Activated naive CD4-positive, alpha-beta T cell treated with anti-CD3 and anti-CD28 coated beads for 36 hours (primary cell): ENCODE data around the gene CYB5R2. TPM values are rescaled to one million over a fixed set of nuclear protein-coding genes. Genes with fewer than 3 reads are reported as not detected.

ENCODE experiments used
- CTCF ChIA-PET: fragments of 350-600 bp; sonication (Branson Sonifier 250); formaldehyde crosslinking; loops from one replicate; lab custom pipeline; 2021; ENCODE audit warnings: antibody characterized with exemption; lab: Charles Lee
- DNase-seq: peaks from one replicate; pipeline ENCODE4 v3.0.0-alpha.2; 2020
- H3K27ac Mint-ChIP-seq: one replicate; pipeline ENCODE4 v1.8.0; 2021; ENCODE audit warnings: mild to moderate bottlenecking, mixed read lengths
- H3K27me3 Mint-ChIP-seq: one replicate; pipeline ENCODE4 v1.8.0; 2021; ENCODE audit warnings: low read depth, mixed read lengths
- H3K36me3 Mint-ChIP-seq: one replicate; pipeline ENCODE4 v1.8.0; 2021; ENCODE audit warnings: low read depth, mixed read lengths
- H3K4me1 Mint-ChIP-seq: one replicate; pipeline ENCODE4 v1.8.0; 2021; ENCODE audit warnings: low read depth, mixed read lengths
- H3K4me3 Mint-ChIP-seq: one replicate; pipeline ENCODE4 v1.8.0; 2021; ENCODE audit warnings: mild to moderate bottlenecking, moderate library complexity, mixed read lengths
- H3K9me3 Mint-ChIP-seq: one replicate; pipeline ENCODE4 v1.8.0; 2021; ENCODE audit warnings: mixed read lengths
- intact Hi-C: fragments of 100-400 bp; cut with micrococcal nuclease; formaldehyde crosslinking; loops from one replicate; pipeline ENCODE4 v1.15.1; 2023
- total RNA-seq, 2 experiments: library from RNA; stranded (reverse); gene quantifications; one replicate each; pipeline ENCODE4 v1.2.3, GENCODE V29; 2021

The CYB5R2 gene
- total RNA-seq, 2 experiments from 2014 or later = 5.5 to 8.2 TPM

DNA sequence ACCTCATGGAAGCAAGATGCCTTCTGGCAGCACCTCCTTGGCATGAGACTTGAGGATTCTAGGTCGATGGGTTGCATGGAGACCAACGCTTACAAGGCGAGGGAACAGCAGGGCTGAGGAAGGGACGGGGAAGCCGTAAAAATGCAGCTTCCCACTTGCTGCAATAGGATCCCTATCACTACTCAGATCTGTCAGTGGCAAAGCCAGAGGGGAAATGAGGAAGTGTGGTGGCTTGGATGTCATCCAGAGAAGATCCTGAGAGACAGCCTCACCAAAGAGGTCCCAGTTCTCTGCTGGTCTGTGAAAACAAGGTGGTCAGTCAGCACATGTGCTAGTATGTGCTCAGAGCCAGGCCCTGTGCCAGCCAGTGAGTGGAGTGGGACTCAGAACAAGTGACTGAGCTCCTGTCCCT, 22.2 kb downstream of the CYB5R2 start:
- H3K27ac Mint-ChIP-seq = no peak overlapping the region
- no peak overlapping the region for H3K4me3 Mint-ChIP-seq
- H3K27me3 Mint-ChIP-seq = no peaks in the 10 kb centered on the region
- no peaks in the 10 kb centered on the region for H3K9me3 Mint-ChIP-seq
- DNase-seq = no peak
- CTCF ChIA-PET = interaction anchor here (0.7 kb wide), 1 partner anchor 626 kb away, joined by 3 read pairs; no protein-coding TSS in a partner anchor
- H3K36me3 Mint-ChIP-seq = peaks cover 23% of the 10 kb centered on the region
- intact Hi-C loops = no loop called here
- H3K4me1 Mint-ChIP-seq = no peaks in the 10 kb centered on the region

DNA sequence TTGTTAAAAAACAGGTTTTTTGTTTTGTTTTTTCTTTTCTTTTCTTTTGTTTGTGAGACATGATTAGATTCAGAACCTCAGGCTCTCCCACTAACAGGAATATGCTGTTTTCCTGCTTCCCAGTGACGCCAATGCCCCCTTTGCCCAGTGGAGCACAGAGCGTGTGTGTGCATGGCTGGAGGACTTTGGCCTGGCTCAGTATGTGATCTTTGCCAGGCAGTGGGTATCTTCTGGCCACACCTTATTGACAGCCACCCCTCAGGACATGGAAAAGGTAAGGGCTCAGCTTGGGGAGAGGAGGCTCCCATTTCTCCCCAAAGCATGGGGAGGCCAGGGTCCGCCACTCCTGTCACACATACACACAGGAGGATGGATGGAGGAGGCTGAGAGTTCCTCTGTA, 25.0 kb downstream of the CYB5R2 start:
- CTCF ChIA-PET = interaction anchor here (0.7 to 1.0 kb wide), 2 partner anchors 47 to 136 kb away, joined by 3 read pairs; no protein-coding TSS in a partner anchor
- no peaks in the 10 kb centered on the region for H3K9me3 Mint-ChIP-seq
- DNase-seq = no peak
- H3K27ac Mint-ChIP-seq = no peak overlapping the region
- H3K36me3 Mint-ChIP-seq = peaks cover 22% of the 10 kb centered on the region
- no peak overlapping the region for H3K4me3 Mint-ChIP-seq
- H3K4me1 Mint-ChIP-seq = no peaks in the 10 kb centered on the region
- intact Hi-C loops = no loop called here
- no peaks in the 10 kb centered on the region for H3K27me3 Mint-ChIP-seq

DNA sequence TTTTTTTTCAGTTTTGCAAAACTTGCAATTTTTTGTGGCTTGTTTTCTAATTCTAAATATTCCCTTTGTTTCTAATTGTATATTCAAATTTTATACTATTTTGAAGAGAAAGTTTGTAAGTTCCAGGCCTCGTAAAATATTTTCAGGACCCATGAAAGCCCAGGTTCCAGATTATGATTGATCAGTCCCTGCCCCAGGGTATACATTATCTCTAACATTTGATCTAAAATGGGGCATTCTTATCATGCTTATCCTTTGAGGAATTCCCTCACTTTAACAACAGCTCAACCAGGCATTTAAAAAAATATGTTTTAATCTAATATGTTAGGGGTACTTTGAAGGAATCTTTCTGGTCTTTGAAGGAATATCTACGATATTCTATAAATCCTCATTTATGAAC, 26.4 kb downstream of the CYB5R2 start:
- H3K4me3 Mint-ChIP-seq = no peak overlapping the region
- CTCF ChIA-PET = no interaction called here
- intact Hi-C loops = no loop called here
- no peaks in the 10 kb centered on the region for H3K27me3 Mint-ChIP-seq
- DNase-seq = no peak
- no peaks in the 10 kb centered on the region for H3K9me3 Mint-ChIP-seq
- no peak overlapping the region for H3K27ac Mint-ChIP-seq
- H3K4me1 Mint-ChIP-seq = no peaks in the 10 kb centered on the region
- peaks cover 15% of the 10 kb centered on the region for H3K36me3 Mint-ChIP-seq

DNA sequence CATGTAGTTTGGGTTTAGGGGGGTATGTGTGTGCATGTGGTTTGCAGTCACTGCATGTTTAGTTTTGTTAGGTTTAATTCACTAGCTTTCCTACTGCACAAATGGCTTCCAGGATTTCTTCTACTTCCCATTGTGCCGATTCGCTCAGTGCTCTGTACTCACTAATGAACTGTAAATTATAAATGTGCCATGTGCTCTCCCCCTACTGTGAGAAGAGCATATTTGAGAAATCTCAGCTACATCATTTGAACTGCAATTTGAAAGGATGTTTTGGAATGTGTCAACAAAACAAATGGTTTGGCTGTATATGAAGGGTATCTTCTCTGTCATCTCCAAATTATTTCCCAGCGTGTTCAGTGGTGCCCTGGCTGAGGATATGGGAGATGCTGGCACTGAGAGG, 28.1 kb downstream of the CYB5R2 start:
- Mint-ChIP-seq H3K4me1 (no peaks in the 10 kb centered on the region), H3K9me3 (no peaks in the 10 kb centered on the region), H3K27me3 (no peaks in the 10 kb centered on the region), H3K36me3 (peaks cover 14% of the 10 kb centered on the region), H3K4me3 (no peak overlapping the region), H3K27ac (no peak overlapping the region)
- intact Hi-C loops = no loop called here
- CTCF ChIA-PET = interaction anchor here (0.7 kb wide), 1 partner anchor 12 kb away, joined by 3 read pairs; no protein-coding TSS in a partner anchor
- no peak for DNase-seq

DNA sequence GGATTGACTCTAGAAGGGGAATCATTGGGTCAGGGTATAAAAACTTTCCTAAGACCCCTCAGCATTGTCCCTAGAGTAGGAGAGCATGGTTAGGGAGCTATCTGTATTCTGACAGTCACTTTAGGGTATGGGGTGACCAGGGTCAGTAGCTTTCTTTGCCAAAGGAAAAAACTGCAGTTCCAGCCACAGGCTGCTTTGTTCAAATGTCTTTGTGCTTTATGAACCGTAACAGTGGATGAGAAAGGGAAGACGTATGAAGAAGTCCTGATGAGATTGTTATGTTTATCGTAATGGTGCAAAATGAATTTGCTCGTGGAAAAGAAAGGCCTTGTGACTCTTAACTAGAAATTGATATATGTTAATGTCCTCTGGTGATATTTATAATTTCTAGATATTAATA, 30.0 kb downstream of the CYB5R2 start:
- Mint-ChIP-seq H3K27ac (no peak overlapping the region), H3K4me1 (no peaks in the 10 kb centered on the region), H3K4me3 (no peak overlapping the region), H3K9me3 (no peaks in the 10 kb centered on the region), H3K27me3 (no peaks in the 10 kb centered on the region), H3K36me3 (peaks cover 14% of the 10 kb centered on the region)
- intact Hi-C loops = no loop called here
- CTCF ChIA-PET = interaction anchor here (0.6 to 1.0 kb wide), 2 partner anchors 113 to 130 kb away, joined by 3 read pairs; partner anchors contain the start of gene PPFIBP2
- no peak for DNase-seq

DNA sequence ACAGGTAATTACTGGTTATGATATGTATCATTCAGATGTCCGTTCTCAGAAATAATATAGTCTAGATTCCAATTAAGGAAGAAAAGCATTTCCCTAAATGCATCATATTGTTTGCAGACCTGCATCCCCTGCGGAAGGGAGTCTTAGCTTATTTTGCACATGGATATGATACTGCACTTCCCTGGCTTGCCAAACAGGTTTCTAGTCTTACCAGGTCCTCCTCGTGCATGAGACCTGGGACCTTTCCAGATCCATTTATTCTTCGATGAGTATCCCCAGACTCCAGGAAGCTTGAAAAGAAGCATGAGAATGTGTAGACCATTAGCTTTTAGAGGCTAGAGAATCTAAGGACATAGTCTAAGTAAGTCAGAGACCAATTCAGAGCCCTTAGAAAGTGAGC, 30.6 kb downstream of the CYB5R2 start:
- H3K36me3 Mint-ChIP-seq = peaks cover 14% of the 10 kb centered on the region
- intact Hi-C loops = no loop called here
- DNase-seq = no peak
- H3K4me3 Mint-ChIP-seq = no peak overlapping the region
- CTCF ChIA-PET = interaction anchor here (1.0 kb wide), 1 partner anchor 130 kb away, joined by 3 read pairs; the partner anchor contains the start of gene PPFIBP2
- H3K27me3 Mint-ChIP-seq = no peaks in the 10 kb centered on the region
- no peaks in the 10 kb centered on the region for H3K9me3 Mint-ChIP-seq
- no peaks in the 10 kb centered on the region for H3K4me1 Mint-ChIP-seq
- H3K27ac Mint-ChIP-seq = no peak overlapping the region

DNA sequence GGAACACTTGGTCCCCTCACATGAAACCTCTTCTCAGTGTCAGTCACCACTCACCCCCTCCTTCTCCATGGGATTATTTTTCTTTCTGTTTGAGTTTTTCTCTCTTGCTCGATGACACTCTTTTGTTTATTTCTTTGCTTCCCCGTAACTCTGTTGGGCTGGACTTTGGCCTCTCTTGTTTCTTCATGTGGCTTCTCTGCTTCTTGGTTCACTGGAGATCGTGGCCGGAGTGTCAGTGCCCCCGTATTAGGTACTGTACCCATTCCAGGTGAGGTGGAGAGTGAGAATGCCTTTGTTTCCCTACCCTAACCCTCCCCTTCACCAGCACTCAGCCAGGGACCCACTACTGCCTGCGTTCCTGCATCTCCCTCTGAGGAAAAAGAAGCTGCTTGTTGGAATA, 32.5 kb downstream of the CYB5R2 start:
- no peak overlapping the region for H3K4me3 Mint-ChIP-seq
- no peaks in the 10 kb centered on the region for H3K4me1 Mint-ChIP-seq
- H3K27ac Mint-ChIP-seq = no peak overlapping the region
- peaks cover 24% of the 10 kb centered on the region for H3K36me3 Mint-ChIP-seq
- CTCF ChIA-PET = no interaction called here
- no peak for DNase-seq
- H3K9me3 Mint-ChIP-seq = no peaks in the 10 kb centered on the region
- intact Hi-C loops = no loop called here
- no peaks in the 10 kb centered on the region for H3K27me3 Mint-ChIP-seq

DNA sequence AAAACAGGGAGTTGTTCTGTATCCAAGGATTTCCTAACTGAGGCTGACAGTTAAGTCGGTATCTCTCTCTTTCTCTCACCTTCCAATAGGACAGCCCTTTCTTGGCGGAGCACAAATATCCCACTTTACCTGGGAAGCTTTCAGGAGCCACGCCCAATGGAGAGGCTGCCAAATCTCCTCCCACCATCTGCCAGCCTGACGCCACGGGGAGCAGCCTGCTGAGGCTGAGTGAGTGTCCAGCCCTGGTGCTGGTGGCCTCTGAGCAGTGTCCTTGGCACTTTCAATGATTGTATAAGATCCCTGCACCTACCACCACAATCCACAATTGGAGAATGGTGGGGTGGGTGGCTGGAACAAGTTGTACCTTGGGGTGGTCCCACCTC, 33.7 kb downstream of the CYB5R2 start:
- Mint-ChIP-seq H3K4me3 (no peak overlapping the region), H3K27me3 (no peaks in the 10 kb centered on the region), H3K4me1 (no peaks in the 10 kb centered on the region), H3K36me3 (peaks cover 25% of the 10 kb centered on the region), H3K9me3 (no peaks in the 10 kb centered on the region), H3K27ac (no peak overlapping the region)
- DNase-seq = no peak
- CTCF ChIA-PET = no interaction called here
- intact Hi-C loops = no loop called here

DNA sequence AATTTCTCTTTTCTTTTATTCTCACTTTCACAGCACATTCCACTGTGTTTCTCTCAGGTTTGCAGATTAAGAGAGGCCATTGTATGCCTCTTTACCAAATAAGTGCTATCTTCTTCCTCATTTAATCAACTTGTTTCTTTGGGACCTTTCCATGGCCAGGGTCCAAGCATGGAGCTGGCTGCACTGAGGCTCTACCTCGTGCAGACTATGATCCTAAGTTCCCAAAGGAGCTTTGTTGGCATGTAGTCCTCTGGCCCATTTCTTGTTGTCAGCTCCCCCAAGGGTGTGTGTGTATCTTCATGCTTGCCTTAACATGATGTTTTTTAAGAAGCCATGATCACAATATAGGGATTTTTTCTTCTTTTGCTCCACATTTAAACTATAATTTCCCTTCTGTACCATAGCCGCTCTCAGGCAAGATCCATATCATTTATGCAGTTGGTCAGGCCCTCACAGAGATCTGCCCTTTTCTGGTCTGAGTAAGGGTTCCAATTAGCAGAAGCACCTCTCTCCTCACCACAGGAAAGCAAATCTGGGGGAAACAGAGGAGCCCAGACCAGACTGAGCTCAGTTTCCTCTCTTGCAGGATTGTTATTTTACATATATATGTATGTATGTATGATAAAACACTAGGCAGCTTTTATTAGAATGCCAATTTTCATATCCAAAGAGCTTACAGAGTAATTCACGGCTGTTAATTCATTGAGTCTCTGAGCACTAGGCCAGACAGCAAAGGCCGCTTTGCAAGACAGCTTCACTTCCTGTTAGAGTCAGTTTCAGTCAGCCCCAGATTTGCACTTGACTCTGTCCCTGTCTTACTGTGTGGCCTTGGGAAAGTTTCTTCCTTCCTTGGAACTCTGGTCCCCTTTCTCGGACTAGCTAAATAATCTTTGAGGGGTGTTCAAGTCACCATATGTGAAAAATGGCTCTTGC, 34.3 kb downstream of the CYB5R2 start:
- no peak overlapping the region for H3K4me3 Mint-ChIP-seq
- CTCF ChIA-PET = no interaction called here
- DNase-seq = no peak
- intact Hi-C loops = no loop called here
- no peaks in the 10 kb centered on the region for H3K9me3 Mint-ChIP-seq
- H3K36me3 Mint-ChIP-seq = peaks cover 25% of the 10 kb centered on the region
- H3K4me1 Mint-ChIP-seq = no peaks in the 10 kb centered on the region
- H3K27me3 Mint-ChIP-seq = no peaks in the 10 kb centered on the region
- H3K27ac Mint-ChIP-seq = no peak overlapping the region

DNA sequence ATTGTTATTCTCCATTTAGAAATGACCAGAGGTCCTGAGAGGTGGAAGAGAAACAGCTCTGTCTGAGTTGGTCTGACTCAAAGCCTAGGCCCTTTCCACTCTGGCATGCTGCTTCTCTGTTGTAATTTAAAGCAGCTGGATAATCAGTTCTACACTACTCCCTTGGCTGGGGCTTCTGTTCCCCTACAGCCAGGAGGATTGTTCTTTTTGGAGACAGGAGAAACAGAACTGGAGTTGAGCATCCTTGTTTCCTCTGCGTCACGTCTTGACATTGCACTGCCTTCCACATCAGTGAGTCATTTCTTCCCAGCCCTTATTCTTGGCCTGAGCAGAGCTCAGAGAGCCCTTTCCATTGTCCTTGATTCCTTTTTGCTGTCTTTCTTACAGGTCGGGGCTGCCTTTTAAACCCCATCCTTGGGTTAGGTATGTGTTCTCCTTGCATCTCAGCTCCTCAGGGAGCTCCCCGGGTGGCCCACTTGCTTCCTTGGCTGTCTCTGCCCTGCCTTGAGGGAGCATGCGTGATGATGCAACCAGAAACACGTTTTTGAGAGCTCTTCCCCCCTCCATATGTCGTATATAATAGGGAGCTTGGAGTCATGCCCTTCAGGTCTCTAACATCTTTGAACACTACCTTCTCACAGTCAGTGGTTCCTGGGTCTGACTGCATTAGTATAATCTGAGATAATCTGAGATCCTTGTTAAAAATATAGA, 35.7 kb downstream of the CYB5R2 start:
- H3K4me3 Mint-ChIP-seq = no peak overlapping the region
- H3K36me3 Mint-ChIP-seq = peaks cover 24% of the 10 kb centered on the region
- no peak overlapping the region for H3K27ac Mint-ChIP-seq
- intact Hi-C loops = no loop called here
- no peaks in the 10 kb centered on the region for H3K9me3 Mint-ChIP-seq
- H3K27me3 Mint-ChIP-seq = no peaks in the 10 kb centered on the region
- CTCF ChIA-PET = interaction anchor here (0.7 kb wide), 1 partner anchor 124 kb away, joined by 4 read pairs; the partner anchor contains the start of gene PPFIBP2
- DNase-seq = no peak
- H3K4me1 Mint-ChIP-seq = no peaks in the 10 kb centered on the region

DNA sequence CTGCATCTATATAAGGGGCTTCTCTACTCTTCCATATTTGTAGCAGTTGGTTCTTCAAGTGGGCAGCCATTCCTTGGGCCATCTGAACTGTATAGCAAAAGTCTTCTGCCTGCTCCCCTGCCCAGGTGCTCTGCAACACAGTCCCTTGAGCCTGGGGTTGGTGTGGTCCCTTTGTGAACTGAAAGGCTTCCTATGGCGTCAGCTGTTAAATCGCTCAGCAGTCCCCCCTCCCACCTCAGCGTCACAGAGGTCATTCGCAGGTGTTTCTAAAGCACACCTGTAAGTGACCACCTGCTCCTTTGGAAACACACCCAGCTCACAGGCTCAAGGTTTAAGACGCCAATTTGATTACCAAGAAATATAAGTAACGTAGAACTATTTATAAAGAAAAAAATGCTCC, 37.0 kb downstream of the CYB5R2 start:
- Mint-ChIP-seq H3K4me1 (no peaks in the 10 kb centered on the region), H3K36me3 (peaks cover 20% of the 10 kb centered on the region), H3K9me3 (no peaks in the 10 kb centered on the region), H3K27ac (no peak overlapping the region), H3K27me3 (no peaks in the 10 kb centered on the region), H3K4me3 (no peak overlapping the region)
- intact Hi-C loops = no loop called here
- CTCF ChIA-PET = no interaction called here
- no peak for DNase-seq

DNA sequence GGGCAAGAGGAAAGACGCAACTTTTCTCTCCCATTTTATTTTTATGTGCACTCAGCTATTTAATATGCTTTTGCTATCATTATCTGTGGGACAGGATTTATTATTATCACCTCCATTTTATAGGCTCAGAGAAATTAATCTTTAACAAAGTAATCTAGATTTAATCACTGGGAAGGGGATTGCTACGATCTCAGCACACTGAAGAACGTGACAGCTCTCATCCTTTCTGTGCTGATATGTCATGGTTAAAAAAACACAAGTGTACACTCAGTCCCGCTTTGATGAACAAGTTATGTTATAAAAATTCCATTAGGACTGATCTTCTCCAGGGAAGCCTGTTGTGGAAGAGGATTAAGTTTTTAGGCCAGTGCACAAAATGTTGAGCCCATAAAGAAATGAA, 37.6 kb downstream of the CYB5R2 start:
- no peaks in the 10 kb centered on the region for H3K9me3 Mint-ChIP-seq
- no peaks in the 10 kb centered on the region for H3K4me1 Mint-ChIP-seq
- CTCF ChIA-PET = no interaction called here
- intact Hi-C loops = no loop called here
- no peak overlapping the region for H3K4me3 Mint-ChIP-seq
- peaks cover 21% of the 10 kb centered on the region for H3K36me3 Mint-ChIP-seq
- no peaks in the 10 kb centered on the region for H3K27me3 Mint-ChIP-seq
- DNase-seq = no peak
- no peak overlapping the region for H3K27ac Mint-ChIP-seq
